ENCODE measurements around the gene ABCA1. TPM values are rescaled to one million over a fixed set of nuclear protein-coding genes. Genes with fewer than 3 reads are reported as not detected.

The ABCA1 gene
- total and polyA plus RNA-seq, 2 of the 13 experiments (the other 11 are each of a cell fraction or from before 2014, with no cell fraction given): 26.8 to 63.8 TPM

GRCh38 chr9:104885818-104886709 lies 41.9 kb downstream of the ABCA1 start (continued):
- TF ChIP-seq SKIL (CRISPR knock-in tag; IDR thresholded peaks at IDR 0.05; ENCODE audit: borderline replicate concordance): 0 out of 2 replicates have a peak, but pooled peaks have one; percentile 53
- TF ChIP-seq ZNF83 (CRISPR knock-in tag; IDR thresholded peaks at IDR 0.05; ENCODE audit: borderline replicate concordance): no peak
- TF ChIP-seq FLYWCH1 (CRISPR knock-in tag; IDR thresholded peaks at IDR 0.05): no peak
- TF ChIP-seq TCF7L2 (IDR thresholded peaks at IDR 0.05; ENCODE audit: low read depth, low read length): no peak
- peak; percentile 96 for TF ChIP-seq TFAP4 (IDR thresholded peaks at IDR 0.05; ENCODE audit: borderline replicate concordance, low read depth)
- no peak for TF ChIP-seq ZFP82 (CRISPR knock-in tag; IDR thresholded peaks at IDR 0.05; ENCODE audit: borderline replicate concordance)
- no peak; the same call in 1 of the 2 replicates for TF ChIP-seq ZHX1 (CRISPR knock-in tag; IDR thresholded peaks at IDR 0.05; ENCODE audit: low read depth)
- TF ChIP-seq SMARCC2 (IDR thresholded peaks at IDR 0.05): no peak
- peak; percentile 41; the same call in 1 of the 2 replicates for TF ChIP-seq BRD4 (CRISPR knock-in tag; IDR thresholded peaks at IDR 0.05)
- no peak for TF ChIP-seq CCAR2 (optimal IDR thresholded peaks at IDR 0.05; ENCODE audit: low read depth, low read length)
- peak; percentile 81; the same call in 1 of the 2 replicates for TF ChIP-seq RXRA (CRISPR knock-in tag; IDR thresholded peaks at IDR 0.05)
- peak; percentile 99 for TF ChIP-seq MED1 (CRISPR knock-in tag; IDR thresholded peaks at IDR 0.05)
- TF ChIP-seq ZNF18 (CRISPR knock-in tag; IDR thresholded peaks at IDR 0.05; ENCODE audit: insufficient replicate concordance): no peak
- TF ChIP-seq CCDC6 (CRISPR knock-in tag; IDR thresholded peaks at IDR 0.05): peak; percentile 51; the same call in 1 of the 2 replicates
- TF ChIP-seq ZNF660 (CRISPR knock-in tag; IDR thresholded peaks at IDR 0.05; ENCODE audit: borderline replicate concordance, low read depth): no peak
- TF ChIP-seq ZFAT (CRISPR knock-in tag; conservative IDR thresholded peaks at IDR 0.05): no peak
- TF ChIP-seq ZKSCAN8 (CRISPR knock-in tag; IDR thresholded peaks at IDR 0.05; ENCODE audit: borderline replicate concordance): peak; percentile 88
- peak; percentile 40; the same call in 1 of the 2 replicates for TF ChIP-seq ZNF12 (CRISPR knock-in tag; IDR thresholded peaks at IDR 0.05)
- peak; percentile 49; the same call in 1 of the 2 replicates for TF ChIP-seq KMT2B (CRISPR knock-in tag; IDR thresholded peaks at IDR 0.05)
